SK-N-SH (cell line): ENCODE measurements around the gene SCYL1. TPM values are rescaled to one million over a fixed set of nuclear protein-coding genes. Genes with fewer than 3 reads are reported as not detected.
A peak's percentile ranks its signal among the peaks of the same experiment; 100 is the strongest.

Experiments used
- CTCF ChIA-PET: fragments of 300-600, 350-600 bp; formaldehyde crosslinking; extraction: SDS; loops from one replicate; lab custom pipeline; 2021; lab: Yijun Ruan, JAX
- POLR2A ChIA-PET: fragments of 350-600 bp; sonication (Branson Sonifier 250); formaldehyde crosslinking; extraction: SDS; loops from one replicate; lab custom pipeline; 2020; ENCODE audit warnings: antibody characterized with exemption, inconsistent platforms; lab: Yijun Ruan, JAX
- DNase-seq: peaks from one replicate; pipeline ENCODE4 v3.0.0; 2012
- H2AFZ ChIP-seq: fragments of 200-600 bp; sonication (generic); 2 replicates; pipeline ENCODE4 v1.8.1; 2016; ENCODE audit warnings: antibody characterized with exemption, mild to moderate bottlenecking, low read depth
- H3F3A ChIP-seq: fragments of 200-600 bp; sonication (generic); replicated peaks from 2 replicates; pipeline ENCODE3; 2016; ENCODE audit warnings: antibody characterized with exemption, mild to moderate bottlenecking; ENCODE audit not compliant: insufficient read depth
- H3K27ac ChIP-seq, 2 experiments: fragments of 200-500 bp in 1 of 2; fragments of 200-600 bp in 1 of 2; sonication (Bioruptor generic) in 1 of 2; sonication (generic), shearing (Covaris generic) in 1 of 2; 2 replicates each; pipeline versions ENCODE4 v1.5.1 to v1.6.1; 2014 to 2016; ENCODE audit warnings: low read depth in 2 of 2, inconsistent platforms in 1 of 2, low read length in 1 of 2, mild to moderate bottlenecking in 1 of 2, mixed read lengths in 1 of 2
- H3K27me3 ChIP-seq: fragments of 200-600 bp; sonication (generic), shearing (Covaris generic); 2 replicates; pipeline ENCODE4 v1.6.1; 2016; ENCODE audit warnings: mixed run types; ENCODE audit not compliant: insufficient read depth
- H3K36me3 ChIP-seq, 2 experiments: fragments of 200-500 bp in 1 of 2; fragments of 200-600 bp in 1 of 2; sonication (Bioruptor generic) in 1 of 2; sonication (generic) in 1 of 2; replicated peaks in 1 of 2; 2 replicates each; pipeline versions ENCODE3 to v1.5.1; 2014 to 2016; ENCODE audit warnings: low read length in 1 of 2, mild to moderate bottlenecking in 1 of 2; ENCODE audit not compliant: insufficient read depth in 2 of 2, control insufficient read depth in 1 of 2
- H3K4me1 ChIP-seq, 2 experiments: fragments of 200-500 bp in 1 of 2; fragments of 200-600 bp in 1 of 2; sonication (Bioruptor generic) in 1 of 2; sonication (generic), shearing (Covaris generic) in 1 of 2; 2 replicates each; pipeline versions ENCODE4 v1.5.1 to v1.6.1; 2014 to 2016; ENCODE audit warnings: low read depth in 1 of 2, low read length in 1 of 2, mixed run types in 1 of 2; ENCODE audit not compliant: insufficient read depth in 2 of 2, control insufficient read depth in 1 of 2
- H3K4me2 ChIP-seq: fragments of 200-600 bp; sonication (generic), shearing (Covaris generic); 2 replicates; pipeline ENCODE4 v1.6.1; 2017; ENCODE audit warnings: mixed run types
- H3K4me3 ChIP-seq, 2 experiments: fragments of 200-500 bp in 1 of 2; fragments of 200-600 bp in 1 of 2; sonication (Bioruptor generic) in 1 of 2; sonication (generic), shearing (Covaris generic) in 1 of 2; 2 replicates each; pipeline versions ENCODE4 v1.5.1 to v1.8.1; 2014 to 2016; ENCODE audit warnings: low read depth in 2 of 2, inconsistent platforms in 1 of 2, low read length in 1 of 2, mild to moderate bottlenecking in 1 of 2, mixed read lengths in 1 of 2, moderate library complexity in 1 of 2
- H3K79me2 ChIP-seq: fragments of 200-600 bp; sonication (generic); 2 replicates; pipeline ENCODE4 v1.8.1; 2017; ENCODE audit warnings: mild to moderate bottlenecking; ENCODE audit not compliant: insufficient read depth
- H3K9ac ChIP-seq: fragments of 200-600 bp; sonication (generic); 2 replicates; pipeline ENCODE4 v1.6.1; 2017; ENCODE audit warnings: mixed run types
- H3K9me2 ChIP-seq: fragments of 200-600 bp; sonication (generic); 2 replicates; pipeline ENCODE4 v1.6.1; 2017; ENCODE audit warnings: mixed run types
- H3K9me3 ChIP-seq: fragments of 200-600 bp; sonication (generic); 2 replicates; pipeline ENCODE4 v1.6.1; 2017; ENCODE audit warnings: mixed run types, mild to moderate bottlenecking, moderate library complexity
- H4K20me1 ChIP-seq: fragments of 200-600 bp; sonication (generic); 2 replicates; pipeline ENCODE4 v1.6.1; 2017; ENCODE audit warnings: mild to moderate bottlenecking, mixed run types; ENCODE audit not compliant: insufficient read depth
- CTCF ChIP-seq: fragments of 200-600 bp; sonication (generic); IDR thresholded peaks from 2 replicates; pipeline ENCODE4 v1.6.1; 2017; ENCODE audit warnings: antibody characterized with exemption, mild to moderate bottlenecking, moderate library complexity
- EP300 ChIP-seq, 2 experiments: IDR thresholded peaks; 2 replicates each; pipeline versions ENCODE4 v1.4.0 to v1.6.1; 2012; ENCODE audit warnings: borderline replicate concordance in 1 of 2, low read depth in 1 of 2, low read length in 1 of 2
- FOXM1 ChIP-seq: IDR thresholded peaks from 2 replicates; pipeline ENCODE4 v1.4.0; 2012; ENCODE audit warnings: low read depth, mild to moderate bottlenecking
- GATA2 ChIP-seq: sonication (generic); formaldehyde crosslinking; IDR thresholded peaks from 2 replicates; pipeline ENCODE4 v1.5.0; 2020; ENCODE audit warnings: mild to moderate bottlenecking, missing genetic modification reagents
- MAX ChIP-seq: IDR thresholded peaks from 2 replicates; pipeline ENCODE4 v1.4.0; 2012; ENCODE audit warnings: low read depth
- NFIC ChIP-seq: IDR thresholded peaks from 2 replicates; pipeline ENCODE4 v1.4.0; 2012; ENCODE audit warnings: borderline replicate concordance
- RXRA ChIP-seq: IDR thresholded peaks from 2 replicates; pipeline ENCODE4 v1.4.0; 2012; ENCODE audit warnings: low read depth, mild to moderate bottlenecking, borderline replicate concordance
- TAF1 ChIP-seq: IDR thresholded peaks from 2 replicates; pipeline ENCODE4 v1.6.1; 2012; ENCODE audit warnings: low read depth, mild to moderate bottlenecking, low read length, moderate library complexity, borderline replicate concordance
- TEAD4 ChIP-seq: IDR thresholded peaks from 2 replicates; pipeline ENCODE4 v1.4.0; 2012; ENCODE audit warnings: mild to moderate bottlenecking, borderline replicate concordance; ENCODE audit not compliant: insufficient read depth
- WGBS: methylation state at CpG from one replicate; pipeline ENCODE4 v1.1.6; 2017; ENCODE audit warnings: low lambda C conversion rate; 5-methylcytosine and 5-hydroxymethylcytosine counted together
- polyA plus RNA-seq, 3 experiments: library from polyadenylated mRNA; depleted of rRNA; stranded (reverse); fragments of >200 nt; gene quantifications; 2 replicates each; pipeline ENCODE4 v1.2.3, GENCODE V29; 2012
- TF ChIP-seq, protein P1 (sequence below): IDR thresholded peaks from 2 replicates; pipeline ENCODE4 v1.4.0; 2012; ENCODE audit warnings: low read depth, borderline replicate concordance
- TF ChIP-seq, protein P2 (sequence below): fragments of 150-350 bp; IDR thresholded peaks from 2 replicates; pipeline ENCODE4 v1.6.1; 2016; ENCODE audit warnings: mild to moderate bottlenecking, low read depth, low read length

The SCYL1 gene
- polyA plus RNA-seq, 1 of the 3 experiments (the other 2 are of a cell fraction), result 79.9 TPM

GRCh38 chr11:65558002-65558929 lies 33.4 kb downstream of the SCYL1 start, which contains the start of gene LTBP3:
TSS of gene LTBP3 (minus strand) at chr11:65558359. CDS start at chr11:65557959, 400 bp downstream.
- Histone ChIP-seq H2AFZ (0 out of 2 replicates have a peak within 1 kb of the TSS, but pooled peaks have one; percentile 37), H3K4me3 (peak within 1 kb of the TSS; percentile 65 to 85), H3K4me2 (peak within 1 kb of the TSS; percentile 93), H3K9ac (peak within 1 kb of the TSS; percentile 87), H3K27ac (peak within 1 kb of the TSS; percentile 97), H3K9me2 (no peaks in the 10 kb centered on the region), H3K79me2 (peaks cover 46% of the 10 kb centered on the region), H3K4me1 (peaks cover 53 to 67% of the 10 kb centered on the region in 2 experiments), H3K9me3 (no peaks in the 10 kb centered on the region), H3K36me3 (peaks cover 0 to 4% of the 10 kb centered on the region in 2 experiments), H3F3A (peaks cover 51% of the 10 kb centered on the region), H4K20me1 (peaks cover 14% of the 10 kb centered on the region), H3K27me3 (no peaks in the 10 kb centered on the region)
- CTCF ChIA-PET, result interaction anchor here (1.1 to 6.4 kb wide), 5 partner anchors 11 to 35 kb away, joined by 3 to 69 read pairs (median 53); partner anchors contain the start of genes FAM89B and ZNRD2
- under 1% methylated on average over 47 of the region's 79 CpGs for WGBS
- POLR2A ChIA-PET, result interaction anchor here (1.0 to 3.3 kb wide), 5 partner anchors 12 to 59 kb away, joined by 3 to 12 read pairs (median 3); partner anchors contain the start of genes FAM89B, MALAT1 and ZNRD2
- TF ChIP-seq NFIC (peak; percentile 95), MAX (peak; percentile 47), RXRA (peak; percentile 44; the same call in 1 of the 2 replicates), FOXM1 (no peak), TAF1 (peak; percentile 21; the same call in 1 of the 2 replicates), EP300 (IDR thresholded peaks at IDR 0.05; ENCODE audit: borderline replicate concordance in 1 of 2, low read depth in 1 of 2, low read length in 1 of 2) (peak in 1 of 2 experiments; percentile 50; a peak in 1 of 4 replicates), TEAD4 (0 out of 2 replicates have a peak, but pooled peaks have one; percentile 37)
- TF ChIP-seq, protein P1, sequence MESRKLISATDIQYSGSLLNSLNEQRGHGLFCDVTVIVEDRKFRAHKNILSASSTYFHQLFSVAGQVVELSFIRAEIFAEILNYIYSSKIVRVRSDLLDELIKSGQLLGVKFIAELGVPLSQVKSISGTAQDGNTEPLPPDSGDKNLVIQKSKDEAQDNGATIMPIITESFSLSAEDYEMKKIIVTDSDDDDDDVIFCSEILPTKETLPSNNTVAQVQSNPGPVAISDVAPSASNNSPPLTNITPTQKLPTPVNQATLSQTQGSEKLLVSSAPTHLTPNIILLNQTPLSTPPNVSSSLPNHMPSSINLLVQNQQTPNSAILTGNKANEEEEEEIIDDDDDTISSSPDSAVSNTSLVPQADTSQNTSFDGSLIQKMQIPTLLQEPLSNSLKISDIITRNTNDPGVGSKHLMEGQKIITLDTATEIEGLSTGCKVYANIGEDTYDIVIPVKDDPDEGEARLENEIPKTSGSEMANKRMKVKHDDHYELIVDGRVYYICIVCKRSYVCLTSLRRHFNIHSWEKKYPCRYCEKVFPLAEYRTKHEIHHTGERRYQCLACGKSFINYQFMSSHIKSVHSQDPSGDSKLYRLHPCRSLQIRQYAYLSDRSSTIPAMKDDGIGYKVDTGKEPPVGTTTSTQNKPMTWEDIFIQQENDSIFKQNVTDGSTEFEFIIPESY, result no peak
- peak; percentile 90 for DNase-seq

GRCh38 chr11:65558930-65559509 lies 34.1 kb downstream of the SCYL1 start:
- Histone ChIP-seq H3K36me3 (no peaks in the 10 kb centered on the region), H3K79me2 (peaks cover 43% of the 10 kb centered on the region), H3K9me3 (no peaks in the 10 kb centered on the region), H3K4me3 (peak overlapping the region; percentile 65 to 85), H3K4me2 (peak overlapping the region; percentile 91), H3K9me2 (no peaks in the 10 kb centered on the region), H3F3A (peaks cover 51% of the 10 kb centered on the region), H2AFZ (0 out of 2 replicates have a peak overlapping the region, but pooled peaks have one; percentile 37), H3K27ac (peak overlapping the region; percentile 97), H4K20me1 (peaks cover 14% of the 10 kb centered on the region), H3K27me3 (no peaks in the 10 kb centered on the region), H3K9ac (peak overlapping the region; percentile 87), H3K4me1 (peaks cover 53 to 67% of the 10 kb centered on the region in 2 experiments)
- peak; percentile 70 for DNase-seq
- WGBS, result 4% methylated on average over 15 of the region's 19 CpGs
- POLR2A ChIA-PET, result interaction anchor here (1.0 to 3.3 kb wide), 5 partner anchors 11 to 60 kb away, joined by 3 to 12 read pairs (median 3); partner anchors contain the start of genes FAM89B, MALAT1 and ZNRD2
- CTCF ChIA-PET, result interaction anchor here (0.5 to 6.4 kb wide), 4 partner anchors 12 to 139 kb away, joined by 3 to 69 read pairs (median 36); partner anchors contain the start of genes FAM89B and ZNRD2
- TF ChIP-seq FOXM1 (no peak), GATA2 (CRISPR knock-in tag) (no peak), EP300 (IDR thresholded peaks at IDR 0.05; ENCODE audit: borderline replicate concordance in 1 of 2, low read depth in 1 of 2, low read length in 1 of 2) (peak in 1 of 2 experiments; percentile 40; a peak in 1 of 4 replicates), CTCF (peak; percentile 36), RXRA (peak; percentile 26; the same call in 1 of the 2 replicates), NFIC (peak; percentile 6)
- TF ChIP-seq, protein P2, sequence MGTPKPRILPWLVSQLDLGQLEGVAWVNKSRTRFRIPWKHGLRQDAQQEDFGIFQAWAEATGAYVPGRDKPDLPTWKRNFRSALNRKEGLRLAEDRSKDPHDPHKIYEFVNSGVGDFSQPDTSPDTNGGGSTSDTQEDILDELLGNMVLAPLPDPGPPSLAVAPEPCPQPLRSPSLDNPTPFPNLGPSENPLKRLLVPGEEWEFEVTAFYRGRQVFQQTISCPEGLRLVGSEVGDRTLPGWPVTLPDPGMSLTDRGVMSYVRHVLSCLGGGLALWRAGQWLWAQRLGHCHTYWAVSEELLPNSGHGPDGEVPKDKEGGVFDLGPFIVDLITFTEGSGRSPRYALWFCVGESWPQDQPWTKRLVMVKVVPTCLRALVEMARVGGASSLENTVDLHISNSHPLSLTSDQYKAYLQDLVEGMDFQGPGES, result no peak
